Measurements from ENCODE around the gene SLC2A9.
"Not testable (repeated sequence)": the region's sequence is repeated elsewhere in the genome, so short reads cannot be mapped to it uniquely, and the experiment has no call there.

SLC2A9 gene

DNA sequence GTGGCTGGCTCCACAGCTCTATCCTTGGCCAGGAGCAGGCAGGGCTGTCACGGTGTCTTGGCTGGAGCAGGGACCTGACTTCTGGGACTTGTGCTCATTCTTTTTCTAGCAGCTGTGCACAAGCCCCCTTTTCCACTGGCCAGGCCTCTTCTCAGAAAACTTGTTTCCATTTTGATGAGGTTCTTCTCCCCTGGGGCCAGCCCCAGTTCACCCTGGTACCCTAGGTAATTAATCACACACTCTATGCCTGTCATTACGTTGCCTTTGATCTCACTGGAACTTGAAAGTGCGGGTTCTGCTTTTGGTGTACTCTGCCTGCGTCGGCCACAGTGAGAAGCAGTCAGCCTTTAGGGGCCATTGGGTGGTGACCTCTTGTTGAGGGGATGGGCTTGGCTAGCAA is 213.2 kb downstream of the SLC2A9 start:
- DNase-seq = no peak

DNA sequence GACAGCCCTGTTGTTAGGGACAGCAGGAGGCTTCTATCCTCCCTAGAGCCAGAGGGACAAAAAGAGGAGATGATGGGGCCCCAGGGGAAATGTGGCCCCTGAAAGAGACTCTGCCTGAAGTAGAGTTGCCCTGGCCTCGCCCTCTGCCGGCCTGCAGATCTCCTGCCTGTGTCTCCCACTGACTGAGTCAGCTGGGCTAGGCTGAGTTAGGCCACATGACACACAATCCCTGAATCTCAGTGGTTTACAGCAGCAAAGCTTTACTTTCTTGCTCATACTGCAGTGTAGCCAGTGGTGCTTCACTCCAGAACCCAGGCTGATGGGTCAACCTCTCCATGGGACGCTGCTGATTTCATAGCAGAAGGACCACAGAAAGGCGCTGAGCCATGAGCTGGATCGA is 216.4 kb downstream of the SLC2A9 start:
- no peak for DNase-seq

DNA sequence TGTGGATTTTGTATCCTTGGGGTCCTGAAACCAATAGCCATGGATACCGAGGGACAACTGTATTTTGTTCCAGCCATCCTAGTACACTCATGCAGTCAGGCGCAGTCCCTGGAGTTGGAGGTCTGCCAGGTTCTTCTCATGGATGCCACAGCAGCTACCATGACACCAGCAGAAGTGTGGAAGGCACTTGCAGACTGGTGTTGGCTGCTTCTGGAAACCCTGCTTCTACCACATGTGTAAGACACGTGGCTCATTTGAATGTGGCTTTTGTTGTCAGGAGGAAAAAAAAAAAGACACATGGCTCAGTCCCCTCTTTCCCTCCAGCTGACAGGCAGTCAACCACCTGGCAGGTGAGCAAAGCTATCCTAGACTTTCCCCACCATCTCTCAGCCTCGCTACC is 220.4 kb downstream of the SLC2A9 start:
- DNase-seq = no peak

DNA sequence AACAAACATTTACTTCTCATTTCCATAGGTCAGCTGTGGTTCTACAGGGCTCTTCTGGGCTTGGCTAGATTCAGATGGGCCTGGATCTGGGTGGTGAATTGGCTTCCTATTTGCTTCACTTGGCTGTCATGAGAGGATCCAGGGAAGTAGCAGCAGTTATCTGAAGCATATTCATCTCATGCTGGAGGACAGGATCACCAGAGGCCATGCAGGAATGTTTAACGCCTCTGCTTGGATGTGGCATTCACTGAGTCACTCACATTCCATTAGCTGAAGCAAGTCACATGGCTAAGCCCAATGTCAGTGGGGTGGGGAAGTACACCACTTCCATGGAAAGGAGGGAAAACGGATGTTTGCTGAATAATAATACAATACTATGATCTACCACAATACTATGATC is 224.7 kb downstream of the SLC2A9 start:
- DNase-seq = not testable (repeated sequence)

DNA sequence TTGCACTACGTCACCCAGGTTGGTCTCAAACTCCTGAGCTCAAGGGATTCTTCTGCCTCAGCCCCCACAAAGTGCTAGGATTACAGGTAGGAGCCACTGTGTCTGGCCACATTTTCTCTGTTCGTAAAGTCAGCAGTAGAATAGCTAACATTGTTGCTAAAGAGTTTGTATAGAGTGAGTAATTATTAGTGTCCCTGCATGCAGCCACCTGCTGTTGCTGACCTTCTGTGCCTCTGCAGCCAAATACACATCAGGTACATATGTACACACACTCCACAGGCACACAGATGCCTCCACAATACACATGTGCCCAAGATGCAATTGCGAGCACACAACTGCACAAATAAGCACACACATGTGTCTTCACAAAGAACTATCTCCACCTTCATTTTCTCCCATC is 228.9 kb downstream of the SLC2A9 start:
- DNase-seq = no peak

DNA sequence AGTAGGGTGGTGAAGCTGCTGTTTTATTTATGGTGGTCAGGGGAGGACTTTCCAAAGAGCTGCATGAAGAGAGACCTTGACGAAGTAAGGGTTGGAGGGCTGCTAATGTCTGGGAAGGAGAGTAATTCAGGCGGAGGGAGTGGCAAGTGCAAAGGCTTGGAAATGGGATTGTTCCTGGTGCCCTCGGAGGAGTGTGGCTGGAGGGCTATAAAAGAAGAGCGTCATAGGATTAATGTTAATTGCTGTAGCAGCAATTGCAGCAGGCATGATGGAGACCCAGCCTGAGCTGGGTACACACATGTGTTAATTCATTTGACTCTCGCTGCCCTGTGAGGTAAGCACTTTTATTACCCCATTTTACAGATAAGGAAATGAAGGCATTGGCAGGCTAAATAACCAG is 235.4 kb downstream of the SLC2A9 start:
- DNase-seq = not testable (repeated sequence)

DNA sequence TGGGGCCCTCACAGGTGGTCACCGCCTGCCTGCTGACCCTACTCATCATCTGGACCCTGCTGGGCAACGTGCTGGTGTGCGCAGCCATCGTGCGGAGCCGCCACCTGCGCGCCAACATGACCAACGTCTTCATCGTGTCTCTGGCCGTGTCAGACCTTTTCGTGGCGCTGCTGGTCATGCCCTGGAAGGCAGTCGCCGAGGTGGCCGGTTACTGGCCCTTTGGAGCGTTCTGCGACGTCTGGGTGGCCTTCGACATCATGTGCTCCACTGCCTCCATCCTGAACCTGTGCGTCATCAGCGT is 239.2 kb downstream of the SLC2A9 start:
- DNase-seq = no peak

DNA sequence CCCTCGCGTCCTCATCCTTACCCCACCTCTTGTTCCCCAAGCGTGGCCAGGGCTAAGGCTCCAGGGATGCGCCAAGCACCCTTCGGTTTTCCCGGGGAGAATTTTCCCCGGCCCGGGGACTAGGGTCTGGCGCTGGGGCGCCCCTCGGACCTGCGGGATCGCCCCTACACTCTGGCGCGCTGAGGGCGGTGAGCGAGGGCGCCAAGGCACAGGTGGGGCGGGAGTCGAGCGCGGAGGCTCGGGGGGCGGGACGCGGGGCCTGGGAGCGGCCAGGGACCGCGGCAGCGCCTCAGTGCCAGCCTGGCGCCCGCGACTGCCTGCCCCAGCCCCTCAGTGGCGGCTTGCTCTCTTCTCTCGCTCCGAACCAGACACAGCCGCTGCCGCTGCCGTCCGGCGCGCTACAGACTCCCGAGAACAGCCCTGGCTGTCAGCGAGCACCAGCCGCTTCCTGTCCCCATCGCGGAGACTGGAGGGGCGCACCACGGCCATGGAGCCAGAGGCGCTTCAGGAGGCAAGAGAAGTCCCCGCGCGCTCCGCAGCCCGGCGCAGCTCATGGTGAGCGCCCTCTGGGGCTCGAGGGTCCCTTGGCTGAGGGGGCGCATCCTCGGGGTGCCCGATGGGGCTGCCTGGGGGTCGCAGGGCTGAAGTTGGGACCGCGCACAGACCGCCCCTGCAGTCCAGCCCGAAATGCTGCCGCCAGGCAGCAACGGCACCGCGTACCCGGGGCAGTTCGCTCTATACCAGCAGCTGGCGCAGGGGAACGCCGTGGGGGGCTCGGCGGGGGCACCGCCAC is 239.8 kb downstream of the SLC2A9 start, which contains the start of gene DRD5:
DRD5 (plus strand) TSS at position 292 of the 793 bp plus-strand sequence; CDS start at position 688, 396 bp downstream.
- no peak for DNase-seq

Measured in GOT3 (cell line).